GM18861 (cell line): ENCODE results near the gene PNLIPRP1.

Experiments
- ATAC-seq: cut with Tn5 transposase; IDR thresholded peaks from one replicate; pipeline ENCODE4 v1.9.1; 2021; ENCODE audit not compliant: unreplicated experiment

PNLIPRP1 gene

DNA sequence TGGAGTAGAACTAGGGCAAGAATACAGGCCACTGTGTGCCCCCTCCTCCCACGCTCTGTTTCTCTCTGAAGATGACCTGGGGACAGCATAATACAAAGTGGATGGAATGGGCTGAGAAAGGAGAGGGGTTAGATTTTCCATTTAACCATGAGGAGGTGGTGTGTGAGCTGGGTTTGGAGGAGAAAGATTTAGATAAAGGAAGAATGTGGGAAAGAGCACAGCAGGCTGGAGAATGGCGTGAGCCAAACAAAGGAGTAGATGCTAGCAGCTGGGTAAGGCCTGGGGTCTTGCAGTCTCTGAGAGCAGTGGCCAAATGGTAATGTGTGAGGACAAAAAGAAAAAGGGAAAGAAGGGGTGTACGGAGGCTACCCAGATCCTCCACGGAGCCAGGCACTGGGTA lies 38.6 kb downstream of the PNLIPRP1 start:
- ATAC-seq = no peak

DNA sequence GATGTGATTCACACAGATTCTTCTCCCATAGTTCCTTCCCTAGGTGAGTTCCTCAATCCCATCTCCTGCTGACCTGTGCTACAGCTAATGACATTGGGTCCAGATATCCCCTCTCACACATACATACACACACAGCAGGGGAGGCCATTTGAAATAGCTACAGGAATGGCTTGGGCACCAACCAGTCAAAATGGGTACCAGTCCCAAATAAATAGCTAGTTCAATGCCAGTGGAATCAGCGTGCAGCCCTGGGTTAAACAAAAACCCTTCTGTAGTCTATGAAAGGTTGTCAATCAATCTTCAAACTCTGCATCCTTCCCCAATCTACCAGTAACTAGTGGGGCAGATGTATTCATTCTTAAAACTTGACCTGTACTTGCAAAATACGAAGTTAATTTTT lies 39.3 kb downstream of the PNLIPRP1 start:
- no peak for ATAC-seq

DNA sequence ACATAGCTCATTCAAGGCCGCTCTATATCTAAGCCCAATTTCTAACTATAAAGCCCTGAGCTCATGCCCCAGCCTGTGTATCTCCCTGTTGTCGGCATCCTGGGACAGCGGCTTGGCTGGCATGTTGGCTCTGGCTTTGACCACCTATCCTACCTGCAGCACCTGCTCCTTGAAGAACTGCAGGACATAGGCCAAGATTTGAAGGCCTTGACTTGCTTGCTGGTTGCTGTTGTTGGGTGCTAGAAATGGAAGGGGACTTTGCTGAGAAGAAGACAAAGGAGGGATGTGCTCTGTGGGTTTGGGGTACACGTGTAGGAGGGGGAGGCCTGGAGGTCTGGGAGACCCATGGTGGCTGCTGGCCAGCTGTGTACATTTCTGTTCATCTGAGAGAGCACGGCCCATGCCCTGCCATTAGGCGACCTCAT lies 41.1 kb downstream of the PNLIPRP1 start:
- ATAC-seq = no peak

DNA sequence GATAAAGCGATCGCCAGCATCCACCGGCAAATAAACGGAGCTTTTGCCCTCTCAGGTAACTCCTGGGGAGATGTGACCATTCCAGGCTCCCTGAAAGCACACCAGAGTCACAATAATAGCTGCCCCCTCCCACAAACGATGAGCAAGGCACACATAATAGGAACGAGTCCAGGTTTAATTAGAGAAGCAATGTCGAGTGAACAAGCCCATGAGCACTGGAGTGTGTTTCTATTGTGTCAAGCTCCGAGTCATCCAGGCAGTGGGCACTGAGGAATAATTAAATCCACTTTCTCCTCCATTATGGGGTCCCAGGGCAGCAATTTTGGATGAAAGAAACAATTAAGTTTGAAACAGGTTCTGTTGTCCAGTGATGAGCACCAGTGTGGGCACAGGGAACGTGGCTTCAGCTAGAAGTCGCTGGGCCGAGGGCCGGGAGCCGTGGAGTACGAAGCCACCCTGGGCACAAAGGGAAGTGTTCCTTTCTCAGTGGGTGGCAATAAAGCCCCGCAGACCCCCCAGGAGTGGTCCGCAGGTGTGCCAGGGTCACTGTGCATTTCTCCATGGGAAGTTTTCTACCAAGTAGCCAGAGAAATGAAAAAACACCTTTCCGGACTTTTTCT lies 41.9 kb downstream of the PNLIPRP1 start:
- ATAC-seq = no peak

DNA sequence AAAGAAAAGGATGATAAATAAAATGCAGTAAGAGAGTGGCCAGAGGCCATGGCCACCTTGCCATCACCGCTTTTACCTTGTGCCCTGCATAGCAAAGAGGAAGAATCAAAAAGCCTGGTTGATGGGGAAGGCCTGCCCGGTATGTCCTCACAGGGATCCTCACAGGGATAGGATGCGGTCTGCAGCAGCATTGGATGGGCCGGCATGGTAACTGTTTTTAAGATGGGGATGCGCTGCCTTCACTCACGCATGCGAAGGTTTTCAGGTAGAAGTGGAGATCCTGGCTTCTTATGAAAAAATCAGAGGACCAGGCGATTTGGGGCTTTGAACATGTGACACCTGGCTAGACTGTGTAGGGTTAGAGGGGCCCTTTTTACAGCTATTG lies 42.4 kb downstream of the PNLIPRP1 start:
- ATAC-seq = no peak

DNA sequence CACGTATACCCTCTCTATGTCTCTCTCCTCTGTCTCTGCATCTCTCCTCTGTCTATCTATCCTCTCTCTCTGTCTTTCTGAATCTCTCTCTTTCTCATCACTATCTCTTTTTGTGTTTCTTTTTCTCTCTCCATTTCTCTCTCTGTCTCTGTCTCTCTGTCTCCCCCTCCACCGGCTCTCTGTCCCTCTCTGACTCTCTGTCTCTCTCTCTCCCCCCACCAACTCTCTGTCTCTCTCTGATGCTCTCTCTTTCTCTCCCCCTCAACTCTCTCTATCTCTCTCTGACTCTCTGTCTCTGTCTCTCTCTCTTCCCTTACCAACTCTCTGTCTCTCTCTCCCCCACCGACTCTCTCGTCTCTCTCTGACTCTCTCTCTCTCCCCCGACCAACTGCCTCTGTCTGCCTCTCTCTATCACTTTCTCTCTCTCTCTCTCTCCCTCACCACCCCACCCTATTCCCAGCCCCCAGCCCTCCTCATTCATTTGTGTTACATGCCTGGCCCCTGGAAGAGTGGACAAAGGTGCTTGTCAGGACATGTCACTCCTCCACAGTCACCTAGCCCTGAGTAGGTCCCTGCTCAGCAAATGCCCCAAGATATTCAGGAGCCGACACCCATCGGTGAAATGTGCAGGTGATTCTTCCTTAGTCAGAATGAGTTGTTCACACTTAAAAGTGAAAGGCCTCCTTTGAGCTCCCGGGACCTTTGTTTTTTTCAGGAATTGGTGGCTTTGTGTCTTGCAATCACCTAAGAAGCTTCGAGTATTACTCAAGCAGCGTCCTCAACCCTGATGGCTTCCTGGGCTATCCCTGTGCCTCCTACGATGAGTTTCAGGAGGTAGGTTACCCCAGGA lies 43.6 kb downstream of the PNLIPRP1 start:
- ATAC-seq = no peak

DNA sequence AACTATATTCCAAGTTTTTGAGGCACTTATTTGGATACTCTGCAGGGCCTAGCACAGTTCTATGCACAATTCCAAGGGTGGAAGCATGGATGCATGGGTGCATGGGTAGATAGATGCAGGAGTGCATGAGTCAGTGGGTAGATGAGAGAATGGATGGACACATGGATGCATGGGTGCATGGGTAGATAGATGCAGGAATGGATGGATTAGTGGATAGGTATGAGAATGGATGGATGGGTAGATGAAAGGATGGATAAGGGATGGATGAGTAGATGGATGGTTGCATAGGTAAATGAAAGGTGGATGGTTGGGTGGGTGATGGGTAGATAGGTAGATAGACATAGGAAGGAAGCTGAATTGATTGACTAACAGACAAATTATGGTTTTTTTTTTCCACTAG lies 45.6 kb downstream of the PNLIPRP1 start:
- no peak for ATAC-seq

DNA sequence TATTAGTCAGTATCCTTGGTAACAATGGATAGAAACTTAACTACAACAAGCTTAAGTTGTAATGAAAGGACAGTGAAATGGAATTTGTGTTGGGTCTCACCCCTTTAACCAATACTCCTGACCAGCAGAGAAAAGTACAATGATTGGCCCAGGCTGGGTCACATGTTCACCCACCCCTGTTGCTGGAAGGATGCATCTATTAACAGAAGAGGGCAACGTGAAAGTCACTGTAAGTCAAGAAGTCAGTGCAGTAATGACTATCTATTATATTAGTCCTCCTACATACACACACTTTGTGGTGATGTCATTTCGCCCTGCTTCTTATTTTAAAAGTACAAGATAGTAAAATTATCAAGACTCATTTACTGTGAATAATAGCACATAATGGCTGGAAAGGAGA lies 46.2 kb downstream of the PNLIPRP1 start:
- no peak for ATAC-seq

DNA sequence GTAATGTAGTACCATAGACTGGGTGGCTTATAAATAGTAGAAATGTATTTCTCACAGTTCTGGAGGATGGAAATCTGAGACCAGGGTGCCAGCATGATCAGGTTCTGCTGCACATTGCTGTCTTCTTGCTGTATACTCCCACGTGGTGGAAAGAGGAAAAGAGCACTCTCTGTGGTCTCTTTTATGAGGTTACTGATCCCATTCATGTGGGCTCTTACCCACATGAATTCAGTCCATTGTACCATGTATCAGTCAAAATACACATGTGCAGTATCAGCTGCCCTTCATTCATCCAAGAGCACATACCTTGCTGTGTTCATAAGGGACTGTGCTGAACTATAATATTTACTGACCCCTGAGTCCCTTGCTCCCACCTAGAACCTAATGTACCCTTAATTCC lies 47.1 kb downstream of the PNLIPRP1 start:
- ATAC-seq = no peak

DNA sequence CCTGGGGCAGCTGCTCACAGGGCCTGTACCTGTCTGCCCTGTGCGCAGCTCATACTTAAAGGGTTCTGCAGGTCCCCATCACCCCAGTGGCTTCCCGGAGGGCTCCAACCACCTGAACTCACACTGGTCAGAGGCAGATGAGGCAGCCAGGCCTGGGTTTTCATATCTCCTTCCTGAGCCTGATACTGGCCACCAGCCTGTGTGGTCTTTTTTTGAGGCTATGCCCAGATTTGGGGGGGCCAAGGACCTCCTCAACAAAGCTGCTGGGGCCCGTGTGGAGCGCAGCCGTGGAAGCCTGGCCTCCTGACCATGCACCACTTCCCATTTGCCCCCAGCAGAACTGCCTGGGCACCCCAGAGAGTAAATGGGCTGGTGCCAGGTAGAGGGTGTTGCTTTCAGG lies 55.7 kb downstream of the PNLIPRP1 start:
- ATAC-seq = no peak

DNA sequence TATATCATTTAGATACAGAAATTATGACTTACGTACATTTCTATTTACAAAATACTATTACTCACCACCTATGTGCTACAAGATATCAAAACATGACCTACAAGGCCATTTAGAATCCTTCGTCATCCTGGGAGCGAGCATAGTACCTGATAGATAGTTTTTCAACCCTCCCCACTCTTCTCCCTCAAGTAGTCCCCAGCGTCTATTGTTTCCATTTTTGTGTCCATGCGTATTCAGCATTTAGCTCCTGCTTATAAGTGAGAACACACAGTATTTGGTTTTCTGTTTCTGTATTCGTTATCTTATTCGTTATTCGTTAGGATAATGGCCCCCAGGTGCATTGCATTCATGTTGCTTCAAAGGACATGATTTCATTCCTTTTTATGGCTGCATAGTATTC lies 58.1 kb downstream of the PNLIPRP1 start:
- ATAC-seq = no peak

DNA sequence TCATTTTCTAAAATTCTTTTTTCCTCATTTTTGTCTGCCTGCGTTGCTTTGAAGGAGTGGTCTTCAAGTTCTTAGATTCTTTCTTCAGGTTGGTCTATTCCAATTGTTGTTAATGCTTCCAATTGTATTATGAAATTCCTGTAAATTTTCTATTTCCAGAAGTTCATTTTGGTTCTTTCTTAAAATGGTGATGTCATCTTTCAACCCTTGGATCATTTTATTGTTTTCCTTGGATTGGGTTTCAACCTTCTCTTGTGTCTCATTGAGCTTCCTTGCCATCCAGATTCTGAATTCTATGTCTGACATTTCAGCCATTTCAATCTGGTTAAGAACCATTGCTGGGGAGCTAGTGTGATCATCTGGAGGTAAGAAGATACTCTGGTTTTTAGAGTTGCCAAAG lies 63.1 kb downstream of the PNLIPRP1 start:
- no peak for ATAC-seq

DNA sequence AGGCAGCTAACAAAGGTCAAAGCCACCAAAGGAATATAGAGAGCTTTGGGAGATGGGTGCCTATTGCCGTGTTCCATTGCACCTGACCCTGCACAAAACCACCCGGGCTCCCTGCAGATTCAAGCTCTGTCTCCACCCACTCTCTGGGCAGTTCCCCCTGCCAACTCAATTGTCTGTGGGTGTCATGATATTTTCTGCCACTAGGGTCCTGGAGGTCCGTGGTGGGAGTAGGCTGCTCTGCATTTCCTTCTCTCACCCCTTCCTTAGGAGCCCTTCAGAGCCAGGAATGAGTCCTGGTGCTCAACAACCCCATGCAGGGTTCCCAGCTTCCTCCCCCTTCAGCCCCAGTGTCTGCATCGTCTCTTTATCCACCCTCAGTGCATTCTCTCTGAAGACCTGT lies 64.1 kb downstream of the PNLIPRP1 start:
- ATAC-seq = no peak

DNA sequence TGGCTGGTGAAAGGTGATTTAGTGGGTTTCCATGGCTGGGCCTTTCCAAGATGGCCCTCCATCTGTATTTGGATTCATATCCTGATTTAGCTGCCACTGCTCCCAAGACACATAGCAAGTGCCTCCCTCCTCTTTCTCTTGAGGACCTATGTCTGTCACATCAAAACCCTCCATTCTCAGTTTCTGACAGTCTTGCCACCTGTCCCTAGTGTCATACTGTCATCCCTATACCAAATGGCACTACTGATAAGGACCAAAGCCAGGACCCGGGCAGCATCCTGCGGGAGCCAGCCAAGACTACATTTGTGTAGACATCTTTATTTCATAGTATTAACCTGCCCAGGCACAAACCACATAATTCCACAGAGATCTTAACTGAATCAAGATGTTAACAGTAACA lies 64.8 kb downstream of the PNLIPRP1 start:
- ATAC-seq = no peak

DNA sequence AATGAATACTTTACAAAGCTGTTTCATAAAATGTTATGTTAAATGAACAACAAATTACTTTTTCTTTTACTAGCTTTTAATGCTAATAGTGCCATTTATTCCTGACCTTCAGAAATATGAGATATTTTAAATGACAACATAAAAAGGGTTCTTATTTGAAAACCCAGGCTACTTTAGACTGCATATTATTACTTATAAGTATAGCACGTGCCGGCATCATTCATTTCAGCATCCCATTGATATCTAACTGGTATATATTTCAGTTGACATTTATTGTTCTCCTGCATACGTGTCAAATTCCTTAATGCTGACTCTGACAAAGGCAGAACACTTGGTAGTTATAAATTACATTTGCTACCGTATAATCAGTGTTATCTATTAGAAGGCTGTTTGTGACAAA lies 65.3 kb downstream of the PNLIPRP1 start:
- no peak for ATAC-seq

DNA sequence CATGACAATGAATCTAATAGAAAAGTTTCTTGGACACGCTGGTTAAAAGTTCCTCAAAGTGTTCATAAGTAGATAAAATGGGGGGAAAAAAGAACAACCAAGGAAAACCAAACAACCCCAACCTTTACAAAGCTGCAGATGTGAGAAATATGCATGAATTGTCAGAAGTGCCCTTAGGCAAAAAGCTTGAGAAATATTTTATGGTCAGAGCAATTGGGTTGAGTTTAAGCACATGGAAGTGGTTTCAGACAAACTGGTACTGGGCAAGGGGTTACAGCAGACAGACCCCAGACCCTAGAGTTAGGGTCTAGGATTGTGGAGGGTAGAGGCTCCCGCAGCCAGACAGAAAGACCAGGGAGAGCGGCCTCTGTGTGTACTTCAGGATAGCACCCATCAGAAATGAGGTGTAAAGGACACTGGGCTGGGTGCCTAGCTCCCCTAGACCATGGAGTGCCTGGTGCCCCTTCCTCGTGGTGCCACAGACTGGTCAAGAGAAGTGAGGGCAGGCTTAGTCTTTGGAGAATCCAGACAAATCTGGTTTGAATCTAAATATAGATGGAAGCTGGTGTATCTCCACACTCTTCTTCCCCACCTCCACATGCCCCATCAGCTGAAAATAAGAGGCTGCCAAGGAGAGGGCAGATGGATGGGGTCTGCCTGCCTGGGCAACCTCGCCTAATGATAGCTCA lies 67.2 kb downstream of the PNLIPRP1 start:
- ATAC-seq = no peak
